Measurements from ENCODE around the gene NYAP2. TPM values are rescaled to one million over a fixed set of nuclear protein-coding genes. Genes with fewer than 3 reads are reported as not detected.

The NYAP2 gene
- total RNA-seq, 1 experiment from 2014 or later: not detected

GRCh38 chr2:225464346-225465025 is 65.0 kb downstream of the NYAP2 start:
- DNase-seq (ENCODE audit: low read depth, low spot score): no peak
- in situ Hi-C loops (cut with HindIII; ENCODE audit: low pct_unique_long_range_greater_than_20kb, low sequenced_read_pairs): no loop called here

- in situ Hi-C loops (cut with HindIII; ENCODE audit: low pct_unique_long_range_greater_than_20kb, low sequenced_read_pairs): no loop called here
Observed at GRCh38 chr2:225465827-225466226, 66.3 kb downstream of the NYAP2 start.

GRCh38 chr2:225466891-225467604 is 67.5 kb downstream of the NYAP2 start:
- in situ Hi-C loops (cut with HindIII; ENCODE audit: low pct_unique_long_range_greater_than_20kb, low sequenced_read_pairs): no loop called here
- DNase-seq (ENCODE audit: low read depth, low spot score): no peak

More at GRCh38 chr2:225465827-225466226, 66.3 kb downstream of the NYAP2 start:
- no peak for DNase-seq (ENCODE audit: low read depth, low spot score)

- no peak for DNase-seq (ENCODE audit: low read depth, low spot score)
- in situ Hi-C loops (cut with HindIII; ENCODE audit: low pct_unique_long_range_greater_than_20kb, low sequenced_read_pairs): no loop called here
Observed at GRCh38 chr2:225468131-225468530, 68.6 kb downstream of the NYAP2 start.

- DNase-seq (ENCODE audit: low read depth, low spot score): no peak
- in situ Hi-C loops (cut with HindIII; ENCODE audit: low pct_unique_long_range_greater_than_20kb, low sequenced_read_pairs): no loop called here
Observed at GRCh38 chr2:225471039-225471438, 71.5 kb downstream of the NYAP2 start.

- in situ Hi-C loops (cut with HindIII; ENCODE audit: low pct_unique_long_range_greater_than_20kb, low sequenced_read_pairs): no loop called here
- no peak for DNase-seq (ENCODE audit: low read depth, low spot score)
Observed at GRCh38 chr2:225471482-225471881, 72.0 kb downstream of the NYAP2 start.

- DNase-seq (ENCODE audit: low read depth, low spot score): no peak
- in situ Hi-C loops (cut with HindIII; ENCODE audit: low pct_unique_long_range_greater_than_20kb, low sequenced_read_pairs): no loop called here
Observed at GRCh38 chr2:225472161-225472560, 72.7 kb downstream of the NYAP2 start.

GRCh38 chr2:225479386-225479785 is 79.9 kb downstream of the NYAP2 start:
- in situ Hi-C loops (cut with HindIII; ENCODE audit: low pct_unique_long_range_greater_than_20kb, low sequenced_read_pairs): no loop called here
- DNase-seq (ENCODE audit: low read depth, low spot score): no peak

GRCh38 chr2:225484751-225485150 is 85.2 kb downstream of the NYAP2 start:
- in situ Hi-C loops (cut with HindIII; ENCODE audit: low pct_unique_long_range_greater_than_20kb, low sequenced_read_pairs): no loop called here
- no peak for DNase-seq (ENCODE audit: low read depth, low spot score)

GRCh38 chr2:225486236-225486635 is 86.7 kb downstream of the NYAP2 start:
- no peak for DNase-seq (ENCODE audit: low read depth, low spot score)
- in situ Hi-C loops (cut with HindIII; ENCODE audit: low pct_unique_long_range_greater_than_20kb, low sequenced_read_pairs): no loop called here

GRCh38 chr2:225487878-225488416 is 88.4 kb downstream of the NYAP2 start:
- no peak for DNase-seq (ENCODE audit: low read depth, low spot score)
- in situ Hi-C loops (cut with HindIII; ENCODE audit: low pct_unique_long_range_greater_than_20kb, low sequenced_read_pairs): no loop called here

- no peak for DNase-seq (ENCODE audit: low read depth, low spot score)
- in situ Hi-C loops (cut with HindIII; ENCODE audit: low pct_unique_long_range_greater_than_20kb, low sequenced_read_pairs): no loop called here
Observed at GRCh38 chr2:225488743-225489142, 89.2 kb downstream of the NYAP2 start.

GRCh38 chr2:225493420-225494099 is 94.0 kb downstream of the NYAP2 start:
- no peak for DNase-seq (ENCODE audit: low read depth, low spot score)
- in situ Hi-C loops (cut with HindIII; ENCODE audit: low pct_unique_long_range_greater_than_20kb, low sequenced_read_pairs): no loop called here

GRCh38 chr2:225494100-225494459 is 94.6 kb downstream of the NYAP2 start:
- in situ Hi-C loops (cut with HindIII; ENCODE audit: low pct_unique_long_range_greater_than_20kb, low sequenced_read_pairs): no loop called here
- no peak for DNase-seq (ENCODE audit: low read depth, low spot score)

- DNase-seq (ENCODE audit: low read depth, low spot score): no peak
- in situ Hi-C loops (cut with HindIII; ENCODE audit: low pct_unique_long_range_greater_than_20kb, low sequenced_read_pairs): no loop called here
Observed at GRCh38 chr2:225495706-225496105, 96.2 kb downstream of the NYAP2 start.

GRCh38 chr2:225496568-225496967 is 97.1 kb downstream of the NYAP2 start:
- in situ Hi-C loops (cut with HindIII; ENCODE audit: low pct_unique_long_range_greater_than_20kb, low sequenced_read_pairs): no loop called here
- no peak for DNase-seq (ENCODE audit: low read depth, low spot score)

GRCh38 chr2:225497166-225497565 is 97.7 kb downstream of the NYAP2 start:
- no peak for DNase-seq (ENCODE audit: low read depth, low spot score)
- in situ Hi-C loops (cut with HindIII; ENCODE audit: low pct_unique_long_range_greater_than_20kb, low sequenced_read_pairs): no loop called here

GRCh38 chr2:225501022-225501421 is 101.5 kb downstream of the NYAP2 start:
- DNase-seq (ENCODE audit: low read depth, low spot score): no peak
- in situ Hi-C loops (cut with HindIII; ENCODE audit: low pct_unique_long_range_greater_than_20kb, low sequenced_read_pairs): no loop called here

Data from SK-MEL-5 (cell line).